ENCODE measurements around the gene TSHZ1.

Gene TSHZ1

DNA sequence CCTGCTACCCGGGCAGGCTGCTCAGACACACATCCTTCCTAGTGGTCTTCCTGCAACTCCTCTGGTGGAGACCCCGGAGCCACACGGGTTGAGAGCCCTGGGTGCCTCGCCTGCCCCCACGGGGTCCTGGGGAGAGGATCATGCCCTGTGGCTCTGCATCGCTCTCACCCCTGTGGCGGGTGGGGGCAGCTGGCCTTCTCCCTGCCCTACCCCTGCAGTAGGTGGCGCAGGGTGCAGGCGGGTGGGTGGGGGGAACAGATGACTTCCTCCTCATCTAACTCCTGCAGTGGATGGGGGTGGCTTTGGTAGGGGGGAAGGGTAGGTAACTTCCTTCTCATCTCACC is 38.5 kb downstream of the TSHZ1 start:
- Histone ChIP-seq H4K20me1 (peaks cover 0 to 53% (median 7%) of the 10 kb centered on the region in 11 experiments; a peak in 10 of 22 replicates), H3K9me3 (replicated peaks in 1 of 11) (no peaks in the 10 kb centered on the region), H3K4me2 (peak overlapping the region; percentile 74 to 96 (median 88)), H3K27ac (peak overlapping the region in 10 of 11 experiments; percentile 45 to 83 (median 76); a peak in 20 of 22 replicates), H3K27me3 (no peaks in the 10 kb centered on the region), H3K4me3 (peak overlapping the region in 6 of 10 experiments; percentile 11 to 46 (median 34); a peak in 5 of 20 replicates), H3K4me1 (peaks cover 37 to 52% (median 43%) of the 10 kb centered on the region in 10 experiments), H3K36me3 (no peaks in the 10 kb centered on the region), H3K9ac (peak overlapping the region; percentile 0 to 76 (median 57); a peak in 19 of 22 replicates)
- no peak for TF ChIP-seq Cebpa-rat (IDR thresholded peaks at IDR 0.05)

GRCh38 chr18:75249672-75250470 is 39.3 kb downstream of the TSHZ1 start:
- Histone ChIP-seq H3K36me3 (no peaks in the 10 kb centered on the region), H3K9ac (no peak overlapping the region), H3K4me1 (peaks cover 37 to 52% (median 43%) of the 10 kb centered on the region in 10 experiments), H3K4me2 (peak overlapping the region; percentile 74 to 96 (median 88); a peak in 19 of 22 replicates), H3K27me3 (no peaks in the 10 kb centered on the region), H3K9me3 (replicated peaks in 1 of 11) (no peaks in the 10 kb centered on the region), H3K27ac (peak overlapping the region in 6 of 11 experiments; percentile 64 to 83 (median 76); a peak in 8 of 22 replicates), H3K4me3 (no peak overlapping the region), H4K20me1 (peaks cover 0 to 54% (median 6%) of the 10 kb centered on the region in 11 experiments; a peak in 10 of 22 replicates)
- TF ChIP-seq Cebpa-rat (IDR thresholded peaks at IDR 0.05), result no peak

DNA sequence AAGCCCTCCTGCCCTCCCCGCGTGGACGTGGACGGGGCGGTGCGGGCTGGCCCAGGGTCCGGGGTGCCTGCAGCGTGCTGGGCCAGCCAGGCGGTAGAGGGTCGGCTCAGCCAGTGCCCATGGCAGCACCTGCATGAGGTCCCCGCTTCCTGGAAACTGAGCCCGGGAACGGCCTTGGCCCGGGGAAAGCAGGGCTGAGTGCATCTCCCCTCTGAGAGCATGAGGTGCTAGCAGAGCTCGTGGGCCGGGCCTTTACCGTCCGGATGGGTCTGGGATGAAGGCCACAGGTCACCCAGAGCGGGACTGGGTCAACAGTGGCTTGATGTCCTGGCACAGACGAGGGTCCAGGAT is 39.8 kb downstream of the TSHZ1 start:
- peaks cover 0 to 59% (median 6%) of the 10 kb centered on the region in 11 experiments; a peak in 10 of 22 replicates for H4K20me1 ChIP-seq
- no peaks in the 10 kb centered on the region for H3K36me3 ChIP-seq
- no peaks in the 10 kb centered on the region for H3K9me3 ChIP-seq (replicated peaks in 1 of 11)
- H3K27me3 ChIP-seq, result no peaks in the 10 kb centered on the region
- H3K4me1 ChIP-seq, result peaks cover 37 to 52% (median 43%) of the 10 kb centered on the region in 10 experiments
- TF ChIP-seq Cebpa-rat (IDR thresholded peaks at IDR 0.05), result no peak
- no peak overlapping the region for H3K9ac ChIP-seq
- H3K27ac ChIP-seq, result peak overlapping the region in 3 of 11 experiments; percentile 27 to 83 (median 79); a peak in 1 of 22 replicates
- peak overlapping the region in 3 of 11 experiments; percentile 85 to 94 (median 92); a peak in 2 of 22 replicates for H3K4me2 ChIP-seq
- H3K4me3 ChIP-seq, result no peak overlapping the region

GRCh38 chr18:75251466-75251865 is 40.9 kb downstream of the TSHZ1 start:
- H3K9me3 ChIP-seq (replicated peaks in 1 of 11), result no peaks in the 10 kb centered on the region
- no peak overlapping the region for H3K27ac ChIP-seq
- H3K4me1 ChIP-seq, result peaks cover 35 to 50% (median 42%) of the 10 kb centered on the region in 10 experiments
- H3K4me3 ChIP-seq, result no peak overlapping the region
- TF ChIP-seq Cebpa-rat (IDR thresholded peaks at IDR 0.05), result no peak
- no peak overlapping the region for H3K9ac ChIP-seq
- H4K20me1 ChIP-seq, result peaks cover 0 to 62% (median 6%) of the 10 kb centered on the region in 11 experiments; a peak in 10 of 22 replicates
- no peak overlapping the region for H3K4me2 ChIP-seq
- H3K27me3 ChIP-seq, result no peaks in the 10 kb centered on the region
- no peaks in the 10 kb centered on the region for H3K36me3 ChIP-seq

GRCh38 chr18:75252136-75252535 is 41.5 kb downstream of the TSHZ1 start:
- Histone ChIP-seq H4K20me1 (peaks cover 0 to 56% (median 6%) of the 10 kb centered on the region in 11 experiments; a peak in 10 of 22 replicates), H3K4me1 (peaks cover 28 to 43% (median 35%) of the 10 kb centered on the region in 10 experiments), H3K4me2 (no peak overlapping the region), H3K9me3 (replicated peaks in 1 of 11) (no peaks in the 10 kb centered on the region), H3K27ac (no peak overlapping the region), H3K36me3 (no peaks in the 10 kb centered on the region), H3K4me3 (no peak overlapping the region), H3K27me3 (no peaks in the 10 kb centered on the region), H3K9ac (no peak overlapping the region)
- no peak for TF ChIP-seq Cebpa-rat (IDR thresholded peaks at IDR 0.05)

DNA sequence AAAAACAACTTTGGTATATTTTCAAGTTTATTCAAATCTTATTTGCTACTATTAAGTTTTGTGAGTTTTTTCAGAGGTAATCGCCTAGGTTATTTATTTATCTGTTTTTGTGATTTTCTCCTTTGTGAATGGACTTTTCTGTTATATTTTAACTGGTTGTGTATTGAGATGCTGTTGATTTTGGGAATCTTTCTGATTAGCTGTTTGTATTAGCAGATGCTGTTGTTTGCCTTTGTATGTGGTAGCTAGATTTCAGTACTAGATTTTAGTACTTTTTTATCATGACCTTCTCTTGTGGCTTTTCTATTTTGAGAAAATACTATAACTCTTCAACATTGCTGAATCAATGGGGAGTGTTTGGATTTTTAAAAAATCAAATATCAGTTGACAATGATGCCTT is 42.4 kb downstream of the TSHZ1 start:
- Histone ChIP-seq H3K36me3 (no peaks in the 10 kb centered on the region), H4K20me1 (peaks cover 0 to 63% (median 9%) of the 10 kb centered on the region in 11 experiments; a peak in 11 of 22 replicates), H3K9ac (no peak overlapping the region), H3K4me3 (no peak overlapping the region), H3K27ac (no peak overlapping the region), H3K9me3 (replicated peaks in 1 of 11) (no peaks in the 10 kb centered on the region), H3K4me2 (peak overlapping the region in 3 of 11 experiments; percentile 11 to 46 (median 41); a peak in 5 of 22 replicates), H3K27me3 (no peaks in the 10 kb centered on the region), H3K4me1 (peaks cover 23 to 36% (median 30%) of the 10 kb centered on the region in 10 experiments)
- no peak for TF ChIP-seq Cebpa-rat (IDR thresholded peaks at IDR 0.05)

GRCh38 chr18:75253784-75254183 is 43.2 kb downstream of the TSHZ1 start:
- Histone ChIP-seq H3K4me1 (peaks cover 16 to 29% (median 23%) of the 10 kb centered on the region in 10 experiments), H3K36me3 (no peaks in the 10 kb centered on the region), H3K9me3 (replicated peaks in 1 of 11) (no peaks in the 10 kb centered on the region), H3K4me2 (peak overlapping the region in 6 of 11 experiments; percentile 11 to 49 (median 38); a peak in 9 of 22 replicates), H3K27me3 (no peaks in the 10 kb centered on the region), H4K20me1 (peaks cover 0 to 70% (median 9%) of the 10 kb centered on the region in 11 experiments; a peak in 11 of 22 replicates), H3K9ac (no peak overlapping the region), H3K4me3 (no peak overlapping the region), H3K27ac (no peak overlapping the region)
- peak in 9 of 11 experiments; percentile 35 to 83 (median 69); a peak in 11 of 22 replicates for TF ChIP-seq Cebpa-rat (IDR thresholded peaks at IDR 0.05)

- Histone ChIP-seq H3K4me3 (no peak overlapping the region), H3K36me3 (peaks cover 0 to 3% (median 0%) of the 10 kb centered on the region in 11 experiments; a peak in 1 of 22 replicates), H3K27ac (no peak overlapping the region), H3K4me1 (peaks cover 4 to 15% (median 10%) of the 10 kb centered on the region in 10 experiments; a peak in 17 of 20 replicates), H3K9ac (no peak overlapping the region), H3K27me3 (no peaks in the 10 kb centered on the region), H4K20me1 (peaks cover 0 to 70% (median 14%) of the 10 kb centered on the region in 11 experiments; a peak in 11 of 22 replicates), H3K9me3 (replicated peaks in 1 of 11) (no peaks in the 10 kb centered on the region), H3K4me2 (no peak overlapping the region)
- TF ChIP-seq Cebpa-rat (IDR thresholded peaks at IDR 0.05), result no peak
These were observed 44.5 kb downstream of the TSHZ1 start for GRCh38 chr18:75255094-75255493.

GRCh38 chr18:75256376-75256775 is 45.8 kb downstream of the TSHZ1 start:
- no peak for TF ChIP-seq Cebpa-rat (IDR thresholded peaks at IDR 0.05)
- Histone ChIP-seq H3K4me3 (no peak overlapping the region), H4K20me1 (peaks cover 0 to 68% (median 9%) of the 10 kb centered on the region in 11 experiments; a peak in 8 of 22 replicates), H3K36me3 (peaks cover 0 to 11% (median 6%) of the 10 kb centered on the region in 11 experiments; a peak in 8 of 22 replicates), H3K4me2 (no peak overlapping the region), H3K27me3 (no peaks in the 10 kb centered on the region), H3K27ac (no peak overlapping the region), H3K9ac (no peak overlapping the region), H3K9me3 (replicated peaks in 1 of 11) (no peaks in the 10 kb centered on the region), H3K4me1 (peaks cover 0 to 13% (median 8%) of the 10 kb centered on the region in 10 experiments; a peak in 15 of 20 replicates)

Measured in BLaER1 treated with 17β-estradiol and CSF1 and Interleukin-3, amounts not matched to agents 10 nM and 100 nM (cell line).